ENCODE results near the gene ATP6V0C. TPM values are rescaled to one million over a fixed set of nuclear protein-coding genes. Genes with fewer than 3 reads are reported as not detected.

The ATP6V0C gene
- total and polyA plus RNA-seq, 2 of the 8 experiments (the other 6 are each of a cell fraction or from before 2014, with no cell fraction given) = 125 to 176 TPM

DNA sequence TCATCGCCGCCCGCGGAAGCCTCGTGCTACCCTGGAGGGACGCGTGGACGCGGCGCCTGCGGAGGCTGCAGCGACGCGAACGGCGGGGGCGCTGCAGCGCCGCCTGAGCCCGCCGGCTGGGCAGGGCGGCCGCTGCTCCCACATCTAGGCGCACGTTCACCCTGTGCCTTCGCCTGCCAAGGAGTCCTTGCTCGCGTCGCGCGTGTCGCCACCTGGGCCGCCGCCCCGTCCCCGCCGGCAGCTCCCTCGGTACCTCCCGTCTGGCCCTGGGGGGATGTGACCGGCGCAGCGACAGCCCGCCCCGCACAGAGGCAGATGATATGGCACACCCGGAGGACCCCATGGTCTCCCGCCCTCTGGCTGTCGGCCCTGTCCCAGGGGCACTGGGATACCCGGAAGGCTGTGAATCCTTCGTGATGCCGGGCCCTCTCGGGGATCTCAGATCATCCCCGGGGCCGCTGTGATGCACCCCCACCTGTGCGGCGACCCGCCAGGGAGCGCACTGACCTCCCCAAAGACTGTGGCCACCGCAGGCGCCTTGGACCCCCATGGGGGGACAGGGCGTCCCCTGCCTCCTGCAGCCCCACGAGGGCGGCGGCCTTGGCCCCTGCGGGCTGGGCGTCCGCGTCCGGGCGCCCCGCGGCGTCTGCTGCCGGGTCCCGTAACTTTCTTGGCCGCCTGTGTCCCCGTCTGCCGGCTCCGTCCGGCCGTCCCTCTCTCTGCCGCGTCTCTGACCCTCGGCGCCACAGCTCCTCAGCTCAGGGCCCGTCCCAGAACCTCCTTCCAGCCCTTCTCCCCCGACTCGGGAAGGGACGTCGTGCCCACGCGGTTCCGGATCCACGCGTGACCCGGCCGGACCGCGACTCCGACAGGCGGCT lies 39.5 kb upstream of the ATP6V0C start:
- Histone ChIP-seq H3K79me1 (ENCODE audit: low read depth, low read length) (peaks cover 12% of the 10 kb centered on the region; the same call in 1 of the 2 replicates), H3K4ac (replicated peaks; ENCODE audit: insufficient read length, low read depth, low read length) (peak overlapping the region; percentile 89), H2BK15ac (ENCODE audit: low read length) (peak overlapping the region; percentile 46; the same call in 1 of the 2 replicates), H3K23me2 (ENCODE audit: low read depth, low read length) (peaks cover 20% of the 10 kb centered on the region; the same call in 1 of the 2 replicates), H3K4me1 (replicated peaks in 1 of 4; ENCODE audit: control insufficient read depth in 3 of 4, insufficient read depth in 4 of 4, low read length in 3 of 4) (peaks cover 0 to 32% (median 18%) of the 10 kb centered on the region in 4 experiments; a peak in 6 of 7 replicates), H3K36me3 (ENCODE audit: control insufficient read depth in 2 of 4, insufficient read depth in 4 of 4, low read length in 3 of 4) (no peaks in the 10 kb centered on the region), H3K23ac (ENCODE audit: insufficient read length) (no peak overlapping the region), H2BK5ac (ENCODE audit: low read depth, low read length) (no peak overlapping the region; the same call in 1 of the 2 replicates), H3K79me2 (ENCODE audit: control insufficient read depth in 1 of 2, insufficient read depth in 2 of 2, low read length in 2 of 2) (peaks cover 0 to 2% of the 10 kb centered on the region in 2 experiments; a peak in 1 of 4 replicates), H3K4me2 (ENCODE audit: insufficient read depth in 1 of 2, low read depth in 2 of 2, low read length in 2 of 2) (peak overlapping the region; percentile 83 to 92), H3K56ac (replicated peaks; ENCODE audit: insufficient read length, low read depth, low read length) (peak overlapping the region; percentile 36), H3K27me3 (replicated peaks in 1 of 4; ENCODE audit: control insufficient read depth in 3 of 4, extremely low read depth in 1 of 4, insufficient read depth in 3 of 4, low read length in 3 of 4) (peaks cover 24 to 62% (median 50%) of the 10 kb centered on the region in 4 experiments), H3K27ac (ENCODE audit: low read depth, low read length) (no peak overlapping the region), H3K9ac (replicated peaks in 1 of 4; ENCODE audit: extremely low read depth in 1 of 4, low read depth in 3 of 4, low read length in 3 of 4) (peak overlapping the region in 1 of 4 experiments; percentile 48; a peak in 2 of 7 replicates), H3K14ac (ENCODE audit: insufficient read length) (no peak overlapping the region), H4K20me1 (replicated peaks in 1 of 2; ENCODE audit: control insufficient read depth in 1 of 2, insufficient read depth in 2 of 2, low read length in 2 of 2) (peaks cover 6 to 21% of the 10 kb centered on the region in 2 experiments), H2BK12ac (ENCODE audit: low read depth, low read length) (no peak overlapping the region), H4K8ac (ENCODE audit: extremely low read depth, insufficient read depth, low read length) (peak overlapping the region; percentile 72), H4K91ac (replicated peaks; ENCODE audit: insufficient read length, low read length) (peak overlapping the region; percentile 73), H2AK5ac (ENCODE audit: low read depth, low read length) (no peak overlapping the region), H2BK120ac (replicated peaks; ENCODE audit: low read depth, low read length) (no peak overlapping the region), H4K5ac (ENCODE audit: insufficient read length, low read depth, low read length) (peak overlapping the region; percentile 26), H2BK20ac (ENCODE audit: low read length) (no peak overlapping the region), H2AFZ (ENCODE audit: low read length) (peak overlapping the region; percentile 11; the same call in 1 of the 2 replicates), H3K18ac (ENCODE audit: extremely low read depth, low read length) (peak overlapping the region; percentile 95), H3K9me3 (ENCODE audit: insufficient read depth in 2 of 2, low read depth in 1 of 2, low read length in 1 of 2) (no peaks in the 10 kb centered on the region), H3K4me3 (ENCODE audit: extremely low read depth in 1 of 4, insufficient read depth in 2 of 4, low read depth in 3 of 4, low read length in 4 of 4) (peak overlapping the region; percentile 45 to 93 (median 69))
- POLR2A ChIA-PET (ENCODE audit: partially characterized antibody) = interaction anchor here (0.8 to 3.5 kb wide), 5 partner anchors 15 to 204 kb away, joined by 3 to 20 read pairs (median 4); partner anchors contain the start of genes CEMP1 and TEDC2
- 2% methylated on average over 56 of the region's 100 CpGs; no CpG with 5 or more reads in 1 of the 2 experiments for WGBS, 2 experiments (ENCODE audit: extremely low coverage in 1 of 2, insufficient coverage in 1 of 2, insufficient read length in 1 of 2, insufficient replicate concordance in 2 of 2, low coverage in 1 of 2, low lambda C conversion rate in 2 of 2, missing lambda C conversion rate in 1 of 2)
- CTCF ChIA-PET (ENCODE audit: partially characterized antibody) = interaction anchor here (1.3 to 1.7 kb wide), 5 partner anchors 9 to 280 kb away, joined by 3 to 8 read pairs (median 6); no protein-coding TSS in a partner anchor
- peak in 1 of 2 experiments; percentile 72 for DNase-seq (ENCODE audit: low read depth in 1 of 2, low spot score in 2 of 2)
- FAIRE-seq = no peak
- TF ChIP-seq SIX5 (IDR thresholded peaks at IDR 0.05; ENCODE audit: low read depth, low read length) (no peak), FOSL1 (IDR thresholded peaks at IDR 0.05; ENCODE audit: insufficient read depth, low read depth, low read length) (no peak), POLR2AphosphoS5 (IDR thresholded peaks at IDR 0.05; ENCODE audit: low read depth, low read length) (no peak), RBBP5 (IDR thresholded peaks at IDR 0.05; ENCODE audit: borderline replicate concordance, low read depth, low read length) (0 out of 2 replicates have a peak, but pooled peaks have one; percentile 40), TAF1 (IDR thresholded peaks at IDR 0.05; ENCODE audit: low read depth, low read length) (0 out of 2 replicates have a peak, but pooled peaks have one; percentile 35), E2F6 (IDR thresholded peaks at IDR 0.05) (peak; percentile 33; the same call in 1 of the 2 replicates)
- TF ChIP-seq, protein P1, sequence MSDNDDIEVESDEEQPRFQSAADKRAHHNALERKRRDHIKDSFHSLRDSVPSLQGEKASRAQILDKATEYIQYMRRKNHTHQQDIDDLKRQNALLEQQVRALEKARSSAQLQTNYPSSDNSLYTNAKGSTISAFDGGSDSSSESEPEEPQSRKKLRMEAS (IDR thresholded peaks at IDR 0.05) = peak; percentile 59; the same call in 1 of the 2 replicates

All from H1 (cell line).